NT2/D1 (cell line): ENCODE measurements around the gene KRTDAP.

Experiments used
- SUZ12 ChIP-seq: IDR thresholded peaks from 2 replicates; pipeline ENCODE4 v1.6.1; 2011; ENCODE audit not compliant: insufficient read length, insufficient read depth; ENCODE audit errors: extremely low read depth
- YY1 ChIP-seq: IDR thresholded peaks from 2 replicates; pipeline ENCODE4 v1.6.1; 2011; ENCODE audit not compliant: insufficient read length, insufficient read depth
- ZNF274 ChIP-seq: IDR thresholded peaks from 2 replicates; pipeline ENCODE4 v1.6.1; 2011; ENCODE audit warnings: mild to moderate bottlenecking, low read depth, low read length

GRCh38 chr19:35490364-35490763, at the start of gene KRTDAP:
- TF ChIP-seq ZNF274 (no peak), SUZ12 (no peak), YY1 (no peak)
